RCC 7860 (cell line): ENCODE data around the gene AFF4.

Source experiments
- DNase-seq: peaks from one replicate; pipeline ENCODE4 v3.0.0-alpha.2; 2015; ENCODE audit warnings: low spot score
- FAIRE-seq: peaks from 2 replicates; lab custom pipeline; 2012; peaks lifted over from hg19 to GRCh38; lab: Jason Lieb, UNC

Gene AFF4

GRCh38 chr5:132829742-132830435, 133.5 kb downstream of the AFF4 start:
- peak; percentile 53 for DNase-seq
- FAIRE-seq, result no peak

GRCh38 chr5:132828846-132829494, 134.5 kb downstream of the AFF4 start:
- no peak for DNase-seq
- no peak for FAIRE-seq

GRCh38 chr5:132827943-132828673, 135.3 kb downstream of the AFF4 start:
- no peak for FAIRE-seq

GRCh38 chr5:132826424-132827082, 136.9 kb downstream of the AFF4 start:
- FAIRE-seq (no peak), DNase-seq (no peak)

More at GRCh38 chr5:132827943-132828673, 135.3 kb downstream of the AFF4 start:
- DNase-seq, result no peak

GRCh38 chr5:132825834-132826391, 137.5 kb downstream of the AFF4 start:
- no peak for DNase-seq
- FAIRE-seq, result no peak
